ENCODE measurements around the gene CTDNEP1.

Gene CTDNEP1

GRCh38 chr17:7251661-7252175 lies at the start of gene CTDNEP1:
Gene CTDNEP1, minus strand, starts transcription at chr17:7251734. Its CDS starts 438 bp downstream, at chr17:7251296.
- DNase-seq: peak; percentile 99

- peak; percentile 73 to 77 for DNase-seq
Measured at GRCh38 chr17:7296189-7296861, 44.8 kb upstream of the CTDNEP1 start.

- DNase-seq: no peak
Measured at GRCh38 chr17:7295230-7296180, 44.0 kb upstream of the CTDNEP1 start.

DNA sequence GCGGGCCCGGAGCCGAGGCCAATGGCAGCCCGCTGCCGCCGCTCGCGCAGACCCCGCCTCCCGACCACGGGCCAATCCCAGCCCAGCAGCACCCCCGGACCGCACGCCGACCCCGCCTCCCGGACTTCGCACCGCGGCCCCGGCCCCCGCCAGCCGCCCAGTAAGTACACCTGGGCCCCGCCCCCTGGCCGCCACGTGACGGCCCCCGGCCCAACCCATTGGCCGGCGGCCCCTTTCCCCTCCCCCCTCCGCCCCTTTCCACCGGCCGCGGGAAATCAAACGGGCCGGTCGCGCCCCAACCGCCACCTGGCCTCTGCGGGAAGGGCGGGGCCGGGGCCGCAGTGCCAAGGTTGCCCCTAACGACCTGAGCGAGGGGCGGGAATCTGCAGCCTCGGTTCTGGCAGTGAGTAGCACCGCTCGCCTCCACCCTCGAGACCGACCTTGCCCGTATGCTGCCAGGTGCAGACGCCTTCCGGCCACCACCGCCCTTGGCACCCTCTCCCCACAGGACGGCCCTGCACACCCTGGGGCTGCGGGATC lies 43.1 kb upstream of the CTDNEP1 start, which contains the start of gene YBX2:
Gene YBX2 (minus strand): TSS at position 26 of the 540 bp plus-strand sequence. CDS start 139 bp downstream, outside the sequence.
- peak; percentile 84 to 86 for DNase-seq

DNA sequence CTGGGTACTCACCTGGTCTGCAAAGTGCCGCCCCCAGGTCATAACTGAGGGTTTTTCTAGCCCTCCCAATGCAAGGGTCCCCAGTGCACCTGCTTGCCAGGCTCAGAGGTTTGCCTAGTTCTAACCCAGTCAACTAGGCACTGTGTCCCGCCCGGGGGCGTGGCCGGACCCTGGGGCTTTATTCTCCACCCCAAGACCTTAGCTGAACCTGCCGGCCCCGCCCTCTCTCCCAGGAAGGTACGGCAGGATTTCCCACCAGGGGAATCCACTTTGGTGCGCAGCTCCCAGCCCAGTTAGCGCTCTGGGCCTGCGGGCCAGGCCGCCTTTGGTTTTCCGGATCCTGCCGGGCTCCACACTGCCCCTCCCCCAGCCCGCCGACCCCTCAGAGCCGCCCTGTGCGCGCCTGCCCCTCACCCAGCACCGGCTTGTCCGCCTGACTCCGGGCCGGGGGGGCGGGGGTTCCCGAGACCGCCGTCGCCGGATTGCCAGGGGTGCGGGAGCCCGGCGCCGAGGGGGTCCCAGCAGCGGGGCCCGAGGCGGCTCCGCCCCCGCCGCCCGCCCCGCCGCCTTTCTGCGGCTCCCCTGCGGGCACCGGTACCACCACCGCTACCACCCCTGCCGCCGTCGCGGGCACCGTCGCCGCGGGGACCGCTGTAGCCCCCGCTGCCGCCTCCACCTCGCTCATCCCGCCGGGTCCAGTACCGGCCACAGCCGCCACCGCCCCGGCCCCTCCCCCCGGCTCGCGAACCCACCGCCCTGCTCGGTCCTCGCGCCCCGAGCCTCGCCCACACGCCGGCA lies 42.5 kb upstream of the CTDNEP1 start:
- no peak for DNase-seq

DNA sequence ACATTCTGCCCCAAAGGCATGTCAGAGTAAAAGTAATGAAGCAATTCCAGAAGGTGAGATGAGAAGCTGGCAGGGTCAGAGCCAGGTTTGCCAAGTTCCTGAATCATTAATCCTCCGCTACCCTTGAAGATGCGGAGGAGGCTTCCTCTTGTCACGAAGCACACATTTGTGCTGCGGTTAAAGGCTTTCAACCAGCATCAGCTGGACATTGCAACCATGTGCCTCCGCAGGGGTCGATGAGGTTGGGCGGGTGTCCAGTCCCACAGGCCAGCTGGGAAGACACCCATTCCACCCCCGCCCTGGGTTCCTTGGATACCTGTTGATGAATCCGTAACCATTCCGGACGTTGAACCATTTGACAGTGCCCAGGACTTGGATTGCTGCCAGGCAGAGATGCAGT lies 41.6 kb upstream of the CTDNEP1 start:
- DNase-seq: no peak

DNA sequence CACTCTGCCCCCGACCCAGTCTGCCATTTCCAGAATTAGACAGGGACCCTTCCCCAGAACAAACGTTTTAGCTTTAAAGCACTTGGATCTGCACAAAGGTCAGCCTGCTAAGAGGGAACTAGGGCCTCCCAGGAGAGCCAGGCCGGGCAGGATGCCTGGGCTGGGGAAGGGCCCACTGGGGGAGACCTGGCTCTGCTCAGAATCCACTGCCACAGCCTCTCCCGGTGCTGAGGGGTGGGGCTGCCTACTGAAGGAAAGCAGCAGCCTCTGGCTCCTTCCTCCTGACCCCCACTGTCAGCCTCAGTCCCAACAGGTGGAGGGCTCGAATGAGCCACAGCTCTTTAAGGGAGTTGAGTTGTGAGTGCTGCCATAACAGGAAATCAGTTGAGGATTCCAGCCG lies 41.2 kb upstream of the CTDNEP1 start:
- DNase-seq: no peak

DNA sequence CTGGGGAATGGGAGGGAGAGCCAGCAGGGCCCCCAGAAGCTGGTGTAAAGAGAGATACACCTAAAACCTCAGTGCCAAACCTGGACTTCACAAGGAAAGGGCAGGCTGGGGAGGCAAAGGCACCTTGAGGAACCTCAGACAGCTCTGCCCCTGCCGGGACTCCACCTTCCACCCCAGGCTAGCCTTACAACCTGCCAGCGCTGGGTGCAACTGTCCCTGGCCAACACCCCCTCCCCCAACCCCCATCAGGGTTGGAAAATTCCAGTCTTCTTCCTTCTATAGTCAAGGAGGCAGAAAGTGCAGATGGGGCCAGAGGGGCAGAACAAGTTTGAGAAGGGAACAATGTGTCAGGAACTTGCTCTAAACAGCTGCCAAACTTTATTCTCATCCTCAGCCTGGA lies 40.7 kb upstream of the CTDNEP1 start:
- DNase-seq: no peak

- no peak for DNase-seq
Measured at GRCh38 chr17:7290685-7291084, 39.2 kb upstream of the CTDNEP1 start.

DNA sequence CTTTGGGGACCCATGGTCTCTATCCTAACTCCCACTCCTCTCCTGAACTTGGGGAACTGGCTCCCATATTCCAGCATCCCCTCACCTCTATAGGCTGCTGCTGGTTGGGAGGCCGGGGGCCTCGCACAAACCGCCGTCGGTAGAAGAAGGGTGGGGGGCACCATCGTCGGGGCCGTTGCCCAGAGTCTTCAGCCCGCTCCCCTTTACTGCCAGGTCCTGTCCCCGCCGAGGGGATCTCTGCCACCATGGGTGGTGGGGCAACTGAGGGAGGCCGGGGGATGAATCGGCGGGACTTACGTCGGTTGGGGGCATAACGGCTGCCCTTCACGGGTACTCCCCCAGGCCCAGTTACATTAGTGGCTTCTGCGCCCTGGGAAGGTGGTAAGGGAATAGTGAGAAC lies 38.6 kb upstream of the CTDNEP1 start:
- no peak for DNase-seq

GRCh38 chr17:7289256-7290032 lies 37.9 kb upstream of the CTDNEP1 start:
- no peak for DNase-seq

DNA sequence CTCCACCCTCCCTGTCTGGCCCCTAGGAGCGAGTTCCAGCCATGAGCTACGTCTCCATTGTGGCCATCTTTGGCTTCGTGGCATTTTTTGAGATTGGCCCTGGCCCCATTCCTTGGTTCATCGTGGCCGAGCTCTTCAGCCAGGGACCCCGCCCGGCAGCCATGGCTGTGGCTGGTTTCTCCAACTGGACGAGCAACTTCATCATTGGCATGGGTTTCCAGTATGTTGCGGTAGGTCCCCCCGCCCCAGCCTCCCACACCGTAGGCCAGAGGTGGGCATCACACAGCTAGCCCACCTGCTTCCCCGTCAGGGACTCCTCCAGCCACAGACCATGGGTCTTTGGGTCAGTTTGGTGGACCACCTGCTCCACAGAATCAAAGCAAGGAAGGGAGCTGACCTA lies 34.1 kb upstream of the CTDNEP1 start:
- no peak for DNase-seq

DNA sequence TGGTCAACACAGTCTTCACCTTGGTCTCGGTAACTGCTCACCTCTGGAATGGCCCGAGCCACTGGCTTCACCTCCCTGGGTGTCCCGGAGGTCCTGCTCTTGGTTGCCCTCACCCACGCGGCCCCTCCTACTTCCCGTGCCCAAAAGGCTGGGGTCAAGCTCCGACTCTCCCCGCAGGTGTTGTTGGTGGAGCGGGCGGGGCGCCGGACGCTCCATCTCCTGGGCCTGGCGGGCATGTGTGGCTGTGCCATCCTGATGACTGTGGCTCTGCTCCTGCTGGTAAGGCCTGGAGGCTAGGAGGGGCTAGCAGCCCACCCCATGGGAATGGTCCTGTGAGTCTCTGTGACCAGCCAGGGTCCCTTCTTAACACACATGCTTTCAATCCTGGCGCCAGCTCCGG lies 33.4 kb upstream of the CTDNEP1 start:
- DNase-seq: no peak

- DNase-seq: no peak
Measured at GRCh38 chr17:7283471-7284216, 32.1 kb upstream of the CTDNEP1 start.

- DNase-seq: no peak
Measured at GRCh38 chr17:7282752-7283321, 31.3 kb upstream of the CTDNEP1 start.

DNA sequence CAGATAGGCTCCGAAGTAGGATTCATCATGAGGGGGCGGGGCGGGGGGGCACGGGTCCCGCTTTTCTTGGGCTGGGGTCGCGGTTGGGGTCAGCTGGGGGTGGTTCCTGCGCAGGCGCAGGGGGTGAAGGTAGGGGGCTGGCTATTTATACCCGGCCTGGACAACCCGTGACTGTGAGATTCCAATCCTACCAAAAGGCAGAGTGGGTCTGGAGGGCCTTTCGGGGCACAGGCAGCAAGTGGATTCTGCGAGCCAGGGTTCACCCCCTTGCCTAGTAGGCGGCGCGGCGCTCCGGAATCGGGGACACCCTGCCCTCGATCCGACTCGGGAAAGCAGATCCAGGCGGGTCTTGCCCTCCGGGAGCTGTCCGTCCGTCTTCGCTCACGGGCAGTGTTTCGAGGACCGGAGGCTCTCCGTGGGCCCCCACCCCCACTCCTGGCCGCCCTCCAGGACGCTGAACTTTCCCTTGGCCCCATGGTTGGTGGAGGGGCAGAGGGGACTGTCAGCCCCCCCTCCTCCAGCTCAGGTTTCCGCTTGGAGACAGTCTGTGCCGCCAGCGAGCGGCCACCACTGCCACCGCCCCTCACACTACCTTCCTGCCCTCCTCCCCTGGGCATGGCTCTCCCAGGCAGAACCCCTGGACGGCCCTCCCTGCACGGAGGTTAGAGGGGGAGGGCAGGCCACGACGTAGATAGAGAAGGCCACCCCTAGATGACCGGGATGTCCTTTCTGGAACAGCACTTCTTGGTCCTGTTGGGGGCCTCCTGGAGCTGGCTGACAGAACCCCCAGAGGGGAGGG lies 30.6 kb upstream of the CTDNEP1 start:
- DNase-seq: no peak

GRCh38 chr17:7281074-7281952 lies 29.8 kb upstream of the CTDNEP1 start, which contains the start of gene SLC2A4:
Gene SLC2A4, plus strand, starts transcription at chr17:7281718. Its CDS starts 217 bp downstream, at chr17:7281935.
- DNase-seq: peak; percentile 89 to 90

DNA sequence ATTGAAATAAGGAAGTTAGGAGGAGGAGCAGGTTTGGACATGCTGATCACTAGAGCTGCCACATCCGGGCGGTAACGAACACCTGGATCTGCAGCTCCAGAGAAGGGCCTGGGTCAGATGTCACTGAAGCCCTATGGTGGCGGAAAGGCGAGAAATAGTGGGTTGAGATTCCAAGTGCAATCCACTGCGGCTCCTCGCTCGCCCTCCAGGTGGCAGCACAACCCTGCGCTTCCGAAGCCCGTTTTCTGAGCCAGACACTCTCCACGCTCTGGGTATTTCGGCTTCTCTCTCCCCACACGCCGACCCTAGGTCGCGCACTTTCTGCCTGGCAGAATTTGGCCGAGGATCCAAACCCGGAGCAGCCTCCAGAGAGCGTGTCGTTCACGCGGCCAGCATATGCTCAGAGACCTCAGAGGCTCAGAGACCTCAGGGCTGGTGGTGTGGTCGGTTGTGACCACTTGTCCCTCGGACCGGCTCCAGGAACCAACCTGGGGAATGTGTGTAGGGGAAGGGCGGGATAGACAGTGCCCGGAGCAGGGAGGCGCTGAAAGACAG lies 29.1 kb upstream of the CTDNEP1 start:
- peak; percentile 82 to 88 for DNase-seq

Measured in CD4-positive, alpha-beta T cell treated with Interleukin-1 beta for 1 hour (primary cell).